HG03097 (cell line): ENCODE results near the gene TTF2.
"Not testable (repeated sequence)": the region's sequence is repeated elsewhere in the genome, so short reads cannot be mapped to it uniquely, and the experiment has no call there.

Experiments
- ATAC-seq: cut with Tn5 transposase; IDR thresholded peaks from one replicate; pipeline ENCODE4 v1.9.1; 2021; ENCODE audit not compliant: unreplicated experiment, low FRiP score

TTF2 gene

DNA sequence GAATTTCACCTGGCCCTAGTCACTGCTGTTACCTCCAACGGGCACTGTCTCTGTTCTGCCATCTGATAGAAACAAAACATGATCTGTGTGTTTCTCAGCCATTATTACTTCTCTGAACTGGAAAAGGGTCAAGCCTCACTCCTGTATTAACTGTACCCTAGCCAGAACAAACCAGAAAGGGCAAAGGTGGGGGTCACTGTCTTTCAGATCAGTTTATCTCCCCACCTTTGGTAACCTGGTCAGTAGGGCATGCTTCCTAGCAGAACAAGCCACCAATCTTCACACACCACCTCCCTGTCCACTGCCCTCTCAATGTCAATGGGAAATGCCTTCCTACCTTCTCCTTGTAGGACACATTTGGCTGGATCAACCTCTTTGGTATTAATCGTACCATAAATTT, 57.6 kb downstream of the TTF2 start:
- ATAC-seq = no peak

DNA sequence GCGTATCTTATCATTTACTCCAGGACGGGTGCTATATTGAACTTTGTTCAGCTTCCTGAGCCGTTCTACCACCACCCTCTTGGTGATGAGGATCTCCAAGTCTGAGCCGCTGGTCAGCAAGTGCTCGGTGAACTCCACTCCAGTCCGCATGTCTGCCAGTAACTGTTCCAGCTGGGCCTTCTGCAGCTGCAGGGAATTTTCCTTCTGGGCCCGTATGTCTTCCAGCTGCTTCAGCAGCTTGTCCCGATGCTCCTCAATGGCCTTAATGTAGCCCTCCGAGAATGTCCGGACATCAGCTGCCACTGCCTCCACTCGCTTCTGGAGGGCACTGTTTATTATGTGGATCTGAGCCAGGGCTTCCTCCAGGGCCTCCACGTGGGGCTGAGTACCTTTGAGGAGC, 58.0 kb downstream of the TTF2 start:
- no peak for ATAC-seq

DNA sequence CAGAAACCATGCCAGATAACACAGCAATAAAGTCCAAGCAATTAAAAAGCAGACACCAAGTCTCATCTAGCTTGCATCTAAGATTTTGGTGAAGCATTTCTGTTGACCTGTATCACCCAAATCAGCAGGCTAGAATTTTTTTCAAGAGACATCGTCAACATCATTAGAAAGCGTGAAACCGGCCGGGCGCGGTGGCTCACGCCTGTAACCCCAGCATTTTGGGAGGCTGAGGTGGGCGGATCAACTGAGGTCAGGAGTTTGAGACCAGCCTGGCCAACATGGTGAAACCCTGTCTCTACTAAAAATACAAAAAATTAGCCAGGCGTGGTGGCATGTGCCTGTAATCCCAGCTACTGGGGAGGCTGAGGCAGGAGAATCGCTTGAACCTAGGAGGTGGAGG, 59.0 kb downstream of the TTF2 start:
- not testable (repeated sequence) for ATAC-seq

DNA sequence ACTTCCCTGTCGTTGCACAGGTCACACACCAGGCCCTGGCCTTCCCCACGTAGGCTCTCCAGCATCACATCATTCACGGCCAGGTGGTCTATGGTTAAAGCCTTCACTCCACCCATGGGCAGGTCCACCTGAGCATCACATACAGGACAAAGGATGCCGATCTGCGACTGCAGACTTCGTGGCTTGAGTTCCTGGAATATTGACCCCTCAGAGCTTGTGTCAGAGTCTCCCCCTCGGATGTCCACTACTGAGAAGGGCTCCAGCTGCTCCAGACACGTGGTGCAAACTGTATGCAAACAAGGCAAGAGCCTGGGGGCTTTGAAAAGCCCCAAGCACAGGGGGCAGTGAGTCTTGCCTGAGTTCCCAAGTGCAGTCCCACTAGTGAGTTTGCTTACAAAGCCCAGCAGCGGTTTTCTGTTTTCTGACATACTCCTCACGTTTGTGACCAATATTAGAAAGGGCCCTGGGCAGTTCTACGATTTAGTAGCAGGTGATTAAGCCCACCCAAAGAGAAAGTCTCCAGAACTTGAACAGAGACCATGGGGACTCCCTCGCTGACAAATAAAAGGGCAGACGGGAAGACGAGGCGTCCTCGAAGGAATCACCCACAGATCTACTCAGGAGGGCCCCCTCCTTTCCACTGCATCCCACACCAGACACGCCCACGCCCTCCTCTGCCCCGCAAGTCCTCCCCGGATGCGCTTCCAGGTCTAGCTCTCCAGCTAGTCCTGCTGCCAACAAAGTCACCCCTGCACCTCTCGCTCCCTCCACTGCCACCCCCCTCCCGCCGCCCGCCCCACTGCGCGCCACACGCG, 60.9 kb downstream of the TTF2 start:
- no peak for ATAC-seq

DNA sequence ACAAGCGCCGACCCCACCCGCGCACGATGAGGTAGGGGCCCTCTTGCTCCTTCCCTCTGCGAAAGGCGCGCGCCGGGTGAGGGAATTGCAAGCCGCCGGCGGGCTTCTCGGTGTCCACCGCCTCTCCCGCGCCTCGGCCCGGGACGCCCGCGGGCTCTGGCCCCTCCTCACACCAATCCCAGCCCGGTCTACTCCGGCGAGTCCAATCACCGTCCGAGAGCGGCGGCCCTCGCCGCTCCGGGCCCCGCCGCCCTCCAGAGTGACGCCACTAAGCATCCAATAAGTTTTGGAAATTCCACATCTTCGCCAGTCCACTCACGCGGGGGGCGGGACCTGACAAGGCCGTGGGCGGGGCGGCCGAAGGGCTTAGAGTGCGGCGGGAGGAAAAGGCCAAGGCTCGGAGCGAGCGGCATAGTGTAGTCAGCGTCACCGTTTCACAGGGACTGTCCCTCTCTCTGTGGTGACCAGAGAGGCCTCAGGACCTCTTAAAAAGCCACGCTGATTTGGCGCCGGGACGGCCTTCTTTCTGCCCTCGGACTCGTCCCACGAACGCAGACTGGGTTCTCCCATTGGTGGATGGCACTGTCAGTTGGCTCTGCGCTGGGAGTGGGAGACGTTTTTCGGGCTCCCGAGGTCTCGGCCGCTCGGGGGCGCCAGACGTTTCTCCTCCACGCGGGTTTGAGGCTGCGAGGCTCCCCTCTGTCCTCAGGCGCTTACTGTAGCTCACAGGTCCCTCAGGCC, 61.6 kb downstream of the TTF2 start, which contains the start of gene TRIM45:
Gene TRIM45 (minus strand): TSS at position 161 of the 741 bp plus-strand sequence. CDS start 548 bp downstream, outside the sequence.
- ATAC-seq = peak; percentile 92

DNA sequence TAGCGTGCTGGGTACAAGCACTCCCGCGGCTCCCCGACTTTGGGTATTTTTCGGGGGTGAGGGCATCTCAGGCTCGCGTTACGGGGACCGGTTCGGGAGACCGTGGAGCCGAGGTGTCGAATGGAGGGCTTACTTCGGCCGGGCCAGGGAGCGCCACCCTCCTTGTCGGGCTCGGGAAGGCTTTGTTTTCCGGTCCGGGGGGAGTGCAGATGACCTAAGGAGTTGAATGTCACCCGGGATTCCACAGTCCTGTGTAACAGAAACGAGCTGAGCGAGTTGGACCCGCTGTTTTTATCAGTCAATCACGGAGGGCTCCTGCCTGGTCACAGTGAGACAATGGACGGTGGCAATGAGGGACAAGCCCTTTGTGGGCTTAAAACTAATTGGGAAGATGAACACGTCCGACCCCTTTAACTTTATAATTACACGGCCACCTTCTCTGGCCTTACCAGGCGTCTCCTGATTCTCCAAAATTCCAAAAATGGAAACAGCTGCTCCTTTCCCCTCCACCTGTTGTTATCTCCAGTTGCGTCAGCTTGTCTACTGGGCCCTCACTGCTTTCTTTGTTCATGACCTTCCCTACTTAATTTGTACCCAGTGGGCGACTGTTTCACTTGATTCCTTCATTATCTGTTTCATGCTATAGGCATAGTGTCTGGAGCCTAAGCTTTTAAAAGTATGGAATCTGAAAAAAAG, 62.4 kb downstream of the TTF2 start:
- ATAC-seq = no peak

DNA sequence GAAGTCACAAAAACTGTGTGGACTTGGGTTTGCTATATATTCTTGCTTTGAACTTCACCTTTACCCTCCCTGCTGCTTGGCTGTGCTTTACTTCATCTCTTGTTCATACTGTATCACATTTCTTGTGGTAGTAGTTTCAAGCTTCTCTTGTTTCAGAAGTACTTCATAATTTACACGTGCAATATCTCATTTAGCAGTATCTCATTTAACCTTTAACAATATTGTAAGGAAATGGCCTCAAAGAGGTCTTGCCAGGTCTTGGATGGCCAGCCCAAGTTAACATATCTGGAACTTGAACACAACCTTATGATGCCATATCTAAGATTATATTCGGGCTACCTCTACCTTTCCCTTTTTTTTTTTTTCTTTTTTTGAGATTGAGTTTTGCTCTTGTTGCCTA, 63.1 kb downstream of the TTF2 start:
- ATAC-seq = no peak

DNA sequence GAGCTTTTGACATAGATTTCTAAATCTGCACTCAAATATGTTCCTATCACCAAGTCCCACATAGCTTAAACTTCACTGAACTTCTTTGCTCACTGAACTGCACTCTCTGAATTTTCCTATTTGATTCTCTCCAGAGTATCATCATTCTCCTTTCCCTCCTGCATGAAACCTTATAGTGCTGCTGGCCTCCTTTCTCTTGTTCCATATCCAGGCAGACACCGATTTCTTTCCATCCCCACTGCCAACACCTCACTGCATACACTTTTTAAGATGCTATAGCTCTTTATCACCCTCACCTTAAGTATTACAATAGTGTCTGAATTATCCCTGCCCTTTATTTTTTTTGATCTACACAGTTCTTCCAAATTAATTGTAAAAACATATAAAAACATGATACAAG, 64.5 kb downstream of the TTF2 start:
- no peak for ATAC-seq

DNA sequence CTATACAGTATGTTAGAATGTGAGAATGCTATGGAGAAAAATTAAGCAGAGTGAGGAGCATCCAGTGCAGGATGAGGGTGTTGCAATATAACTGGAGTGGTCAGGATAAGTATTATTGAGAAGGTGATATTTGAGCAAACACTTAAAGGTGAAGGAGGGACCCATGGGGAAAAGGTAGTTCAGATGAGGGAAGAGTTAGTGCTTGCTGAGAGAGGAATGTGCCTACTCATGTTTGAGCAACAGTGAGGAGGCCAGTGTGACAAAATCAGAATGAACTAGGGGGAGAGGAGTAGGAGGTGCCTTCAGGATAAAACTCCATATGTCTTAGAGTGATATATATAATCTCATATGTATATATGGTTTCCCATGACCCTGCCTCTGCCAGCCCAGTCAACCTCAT, 67.7 kb downstream of the TTF2 start:
- ATAC-seq = no peak

DNA sequence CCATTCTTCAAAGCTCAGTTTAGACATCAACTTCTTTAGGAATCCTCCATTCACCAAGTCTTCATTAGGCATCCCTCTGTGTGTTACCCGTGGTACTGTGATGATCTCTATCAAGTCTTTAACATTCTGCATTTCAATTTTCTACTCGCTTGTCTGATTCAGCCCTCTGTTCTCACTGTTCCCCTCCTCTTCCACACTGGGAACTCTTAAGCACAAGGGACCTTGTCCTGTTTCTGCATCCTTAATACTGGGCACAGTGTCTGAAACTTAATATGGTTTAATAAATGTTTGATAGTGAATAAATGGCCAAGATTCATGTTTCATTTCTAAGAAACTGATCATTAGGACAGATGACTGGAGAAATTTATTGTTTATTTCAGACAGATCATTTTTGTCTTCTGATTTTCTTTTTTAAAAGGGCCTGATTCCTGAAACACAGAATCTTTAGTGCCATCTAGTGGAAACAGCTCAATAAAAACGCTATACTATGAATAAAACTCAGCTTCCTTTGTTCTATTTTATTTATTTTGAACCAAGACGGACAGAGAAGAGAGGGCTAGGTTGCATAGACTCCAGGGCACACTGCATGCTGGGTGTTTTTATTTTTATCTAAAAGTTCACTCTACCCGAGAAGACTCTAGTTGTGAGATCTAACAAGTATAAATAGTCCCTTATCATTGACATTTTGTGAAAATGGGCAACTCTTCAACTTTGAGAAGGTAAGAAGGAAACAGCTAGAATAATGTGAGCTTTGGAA, 68.4 kb downstream of the TTF2 start:
- no peak for ATAC-seq

DNA sequence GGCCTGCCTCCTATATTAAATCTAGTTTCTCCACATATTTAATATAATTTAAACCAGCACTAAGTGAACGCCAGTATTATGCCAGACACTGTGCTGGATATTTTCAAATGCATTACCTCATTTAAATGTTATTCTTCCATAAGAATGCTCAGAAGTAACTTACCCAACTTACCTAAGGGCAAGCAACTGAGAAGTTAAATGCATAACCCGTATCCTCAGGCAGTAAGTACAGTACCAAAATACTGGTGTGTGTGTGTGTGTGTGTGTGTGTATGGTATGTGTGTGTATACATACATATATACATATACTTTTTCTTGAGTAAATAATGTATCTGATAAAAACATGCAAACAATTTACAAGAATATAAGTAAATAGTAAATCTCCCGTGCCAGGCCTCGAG, 70.4 kb downstream of the TTF2 start:
- ATAC-seq = no peak

DNA sequence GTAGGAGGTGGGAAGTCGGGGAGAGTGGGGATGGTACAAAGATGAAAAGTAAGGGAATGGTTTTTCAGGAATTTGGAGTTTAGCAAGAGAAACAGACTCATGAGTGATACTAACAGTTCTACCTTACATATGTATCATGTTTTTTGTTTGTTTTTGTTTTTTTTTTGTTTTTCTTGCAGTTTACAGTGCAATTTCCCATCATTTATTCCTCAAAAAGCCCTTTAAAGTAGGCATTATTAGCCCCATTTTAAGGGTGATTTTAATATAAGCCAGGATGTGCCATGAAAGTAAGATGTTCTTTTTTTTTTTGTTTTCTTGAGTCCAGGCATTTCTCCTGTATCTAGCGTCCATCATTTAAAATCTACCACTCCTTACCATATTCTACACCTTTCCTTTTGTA, 75.2 kb downstream of the TTF2 start:
- ATAC-seq = no peak

DNA sequence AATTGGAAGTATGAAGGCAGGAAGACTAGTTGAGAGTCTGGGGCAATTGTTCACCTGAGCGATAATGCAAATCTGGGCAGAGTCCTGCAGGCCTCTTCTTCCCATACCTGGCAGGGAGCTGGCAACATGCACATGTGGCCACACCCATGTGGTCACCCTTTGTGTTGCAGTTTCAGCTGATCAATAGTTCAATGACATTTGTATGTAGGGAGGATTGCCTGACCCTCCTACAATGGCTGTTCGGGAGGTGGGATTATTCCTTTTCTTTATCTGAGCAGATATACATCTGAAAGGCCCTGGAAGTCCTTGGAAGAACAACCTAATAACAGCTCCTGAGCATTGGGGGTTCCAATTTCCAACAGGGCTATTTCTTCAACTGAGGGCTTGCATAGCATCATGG, 76.6 kb downstream of the TTF2 start:
- no peak for ATAC-seq

DNA sequence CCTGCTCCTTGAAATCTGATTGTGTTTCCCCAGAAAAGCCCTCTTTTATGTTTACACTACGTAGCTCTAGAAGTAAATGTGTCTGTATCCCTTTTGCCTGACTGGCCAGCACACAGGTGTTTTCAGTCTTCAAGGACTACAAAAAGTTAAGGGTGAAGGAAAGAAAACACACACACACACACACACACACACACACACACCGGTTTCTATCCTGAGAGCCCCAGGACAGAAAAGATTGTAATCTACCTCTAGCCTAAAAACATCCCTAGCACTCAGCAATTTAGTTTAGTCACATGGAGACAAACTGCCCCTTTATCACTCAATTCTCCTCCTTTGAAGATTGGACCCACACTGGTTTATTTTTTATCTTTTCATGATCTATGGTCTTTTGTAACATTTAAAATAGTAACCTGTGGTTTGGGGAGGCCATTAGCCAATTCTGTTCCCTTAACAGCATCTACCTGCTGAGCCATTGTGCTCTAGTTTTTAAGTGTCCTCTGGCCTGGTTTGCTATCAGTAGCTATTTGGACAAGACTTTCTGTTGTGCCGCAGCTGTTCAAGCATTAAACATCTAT, 77.2 kb downstream of the TTF2 start:
- no peak for ATAC-seq

DNA sequence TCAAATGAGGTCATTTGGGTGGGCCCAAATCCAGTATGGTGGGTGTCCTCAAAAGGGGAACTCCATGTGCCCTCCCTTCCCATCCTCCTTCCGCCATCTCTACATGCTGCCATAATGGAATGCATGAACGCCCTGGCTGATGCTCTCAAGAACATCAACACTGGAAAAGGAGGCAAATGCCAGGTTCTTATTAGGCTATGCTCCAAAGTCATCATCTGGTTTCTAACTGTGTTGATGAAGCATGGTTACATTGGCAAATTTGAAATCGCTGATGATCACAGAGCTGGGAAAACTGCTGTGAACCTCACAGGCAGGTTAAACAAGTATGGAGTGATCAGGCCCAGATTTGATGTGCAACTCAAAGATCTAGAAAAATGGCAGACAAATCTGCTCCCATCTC, 78.0 kb downstream of the TTF2 start:
- no peak for ATAC-seq

DNA sequence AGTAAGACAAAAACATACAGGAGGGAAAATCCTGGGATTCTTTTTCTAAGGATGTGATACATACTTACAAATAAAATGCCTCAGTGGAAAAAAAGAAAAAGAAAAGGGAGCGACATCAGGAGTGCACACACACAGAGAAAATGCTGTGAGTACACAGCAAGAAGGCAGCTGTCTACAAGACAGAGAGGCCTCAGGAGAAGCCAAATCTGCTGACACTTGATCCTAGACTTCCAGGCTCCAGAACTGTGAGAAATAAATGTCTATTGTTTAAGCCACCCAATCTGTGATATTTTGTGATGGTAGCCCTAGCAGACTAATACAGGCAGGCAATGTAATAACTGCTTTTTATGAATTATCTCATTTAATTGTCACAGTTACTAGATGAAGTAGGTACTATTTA, 78.4 kb downstream of the TTF2 start:
- ATAC-seq = no peak

DNA sequence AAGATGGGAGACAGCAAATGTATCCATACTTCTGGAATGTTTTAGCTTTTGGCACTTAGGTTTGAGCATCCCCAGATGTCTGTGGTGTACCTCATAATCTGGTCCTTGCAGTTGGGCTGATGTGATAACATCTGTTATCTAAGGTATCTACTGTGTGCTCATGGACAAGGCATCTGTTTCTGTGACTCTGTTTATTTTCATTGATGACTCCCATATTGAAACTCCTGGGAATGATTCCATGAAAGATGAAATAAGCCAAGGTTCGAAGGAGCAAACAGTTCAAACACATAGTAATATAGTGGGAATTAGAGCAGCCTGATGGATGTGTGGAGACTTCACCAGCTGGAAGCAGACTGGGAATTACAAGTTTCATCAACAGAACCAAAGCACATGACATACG, 82.1 kb downstream of the TTF2 start:
- no peak for ATAC-seq

DNA sequence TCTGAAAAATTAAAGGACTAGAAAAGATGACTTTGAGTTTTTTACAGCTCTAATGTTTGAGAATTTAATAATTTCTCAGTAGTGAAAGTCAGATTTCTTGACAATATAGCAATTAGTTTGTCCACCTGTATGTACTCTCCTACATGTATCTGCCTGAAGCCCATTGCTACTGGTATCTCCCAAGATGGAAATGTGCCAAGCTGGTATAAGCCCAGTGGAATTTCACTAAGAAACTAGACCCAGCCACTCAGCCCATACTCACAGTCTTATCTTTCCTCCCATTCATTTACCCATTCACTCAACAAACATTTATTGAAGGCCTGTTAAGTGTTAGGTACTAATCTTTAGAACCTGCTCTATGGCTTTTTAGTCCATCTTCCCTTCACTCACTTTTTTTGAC, 83.0 kb downstream of the TTF2 start:
- no peak for ATAC-seq

DNA sequence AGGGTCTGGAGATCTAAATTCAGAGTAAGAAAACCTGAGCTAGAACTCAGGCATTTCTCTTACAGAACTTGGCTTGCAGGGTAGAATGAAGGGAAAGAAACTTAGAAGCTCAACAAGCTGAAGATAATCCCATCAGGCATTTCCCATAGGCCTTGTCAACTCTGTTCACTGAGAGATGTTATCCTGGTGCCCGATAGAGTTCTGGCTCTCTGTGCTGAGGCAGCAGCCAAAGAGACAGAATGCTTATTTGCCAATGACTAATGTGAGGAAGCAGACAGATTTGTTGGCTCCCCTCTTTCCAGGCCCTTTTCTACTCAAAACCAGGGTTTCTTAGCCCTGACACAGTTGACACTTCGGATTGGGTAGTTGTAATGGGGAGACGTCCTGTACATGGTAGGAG, 83.7 kb downstream of the TTF2 start:
- ATAC-seq = no peak

DNA sequence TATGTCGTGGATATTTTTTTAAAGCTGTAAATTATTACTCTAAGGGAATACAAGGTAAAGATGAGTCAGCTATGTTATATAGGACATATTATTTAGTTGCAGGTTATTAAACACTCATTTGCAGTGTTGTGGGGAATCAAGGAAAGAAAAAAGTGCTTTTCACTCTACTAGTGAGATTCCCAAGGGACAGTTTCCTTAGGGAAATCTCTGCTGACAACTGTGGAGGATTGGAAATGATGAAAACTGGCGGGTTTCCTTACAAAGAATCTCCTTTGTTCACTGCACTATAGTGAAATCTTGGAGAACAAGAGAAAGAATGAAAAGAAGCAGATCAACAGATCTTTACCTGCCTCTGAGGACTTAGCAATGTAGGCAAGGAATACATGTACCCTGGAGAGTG, 85.9 kb downstream of the TTF2 start:
- ATAC-seq = no peak
